ENCODE results near the gene CHD1L. TPM values are rescaled to one million over a fixed set of nuclear protein-coding genes. Genes with fewer than 3 reads are reported as not detected.
"Not testable (repeated sequence)": the region's sequence is repeated elsewhere in the genome, so short reads cannot be mapped to it uniquely, and the experiment has no call there.

Gene CHD1L
- total RNA-seq, 1 donor from 2014 or later, result 80.3 TPM

GRCh38 chr1:147264158-147264768 lies 21.8 kb downstream of the CHD1L start:
- peaks cover 71% of the 10 kb centered on the region for H3K36me3 Mint-ChIP-seq (ENCODE audit: low read depth)

GRCh38 chr1:147266381-147266780 lies 23.9 kb downstream of the CHD1L start:
- peaks cover 64% of the 10 kb centered on the region for H3K36me3 Mint-ChIP-seq (ENCODE audit: low read depth)
- no peaks in the 10 kb centered on the region for H3K9me3 Mint-ChIP-seq
- intact Hi-C loops (cut with micrococcal nuclease), result no loop called here
- H3K4me3 Mint-ChIP-seq, result no peak overlapping the region
- H3K27me3 Mint-ChIP-seq, result no peaks in the 10 kb centered on the region
- H3K4me1 Mint-ChIP-seq, result peaks cover 2% of the 10 kb centered on the region
- no peak overlapping the region for H3K27ac Mint-ChIP-seq
- no peak for DNase-seq

More at GRCh38 chr1:147264158-147264768, 21.8 kb downstream of the CHD1L start:
- intact Hi-C loops (cut with micrococcal nuclease), result no loop called here
- Mint-ChIP-seq H3K4me1 (peaks cover 4% of the 10 kb centered on the region), H3K4me3 (no peak overlapping the region), H3K27ac (no peak overlapping the region), H3K27me3 (no peaks in the 10 kb centered on the region), H3K9me3 (no peaks in the 10 kb centered on the region)
- DNase-seq, result no peak

DNA sequence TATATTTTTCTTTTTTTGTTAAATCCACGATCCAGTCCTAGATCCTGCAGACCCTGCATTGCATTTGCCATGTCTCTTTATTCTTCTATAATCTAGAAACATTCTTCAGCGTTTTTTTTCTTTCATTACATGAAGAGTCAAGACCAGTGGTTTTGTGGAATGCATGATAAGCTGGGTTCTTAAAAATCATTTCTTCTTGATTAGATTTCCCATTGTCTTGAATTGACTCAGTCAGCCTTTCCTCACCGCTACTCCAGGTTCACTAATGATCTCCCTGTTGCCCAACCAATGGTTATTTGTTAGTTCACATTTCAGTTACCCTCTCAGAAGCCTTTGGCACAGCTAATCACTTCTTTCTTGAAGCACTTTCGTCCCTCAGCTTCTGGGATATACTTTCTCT lies 25.2 kb downstream of the CHD1L start:
- Mint-ChIP-seq H3K9me3 (no peaks in the 10 kb centered on the region), H3K4me3 (no peak overlapping the region), H3K27me3 (no peaks in the 10 kb centered on the region), H3K36me3 (ENCODE audit: low read depth) (peaks cover 59% of the 10 kb centered on the region), H3K27ac (no peak overlapping the region), H3K4me1 (peaks cover 2% of the 10 kb centered on the region)
- intact Hi-C loops (cut with micrococcal nuclease), result no loop called here
- DNase-seq, result no peak

- intact Hi-C loops (cut with micrococcal nuclease), result no loop called here
- H3K36me3 Mint-ChIP-seq (ENCODE audit: low read depth), result peaks cover 59% of the 10 kb centered on the region
- H3K27me3 Mint-ChIP-seq, result no peaks in the 10 kb centered on the region
- no peak overlapping the region for H3K4me3 Mint-ChIP-seq
- H3K9me3 Mint-ChIP-seq, result no peaks in the 10 kb centered on the region
- no peak for DNase-seq
- H3K27ac Mint-ChIP-seq, result no peak overlapping the region
- H3K4me1 Mint-ChIP-seq, result peaks cover 6% of the 10 kb centered on the region
These were observed 28.2 kb downstream of the CHD1L start for GRCh38 chr1:147270721-147271120.

DNA sequence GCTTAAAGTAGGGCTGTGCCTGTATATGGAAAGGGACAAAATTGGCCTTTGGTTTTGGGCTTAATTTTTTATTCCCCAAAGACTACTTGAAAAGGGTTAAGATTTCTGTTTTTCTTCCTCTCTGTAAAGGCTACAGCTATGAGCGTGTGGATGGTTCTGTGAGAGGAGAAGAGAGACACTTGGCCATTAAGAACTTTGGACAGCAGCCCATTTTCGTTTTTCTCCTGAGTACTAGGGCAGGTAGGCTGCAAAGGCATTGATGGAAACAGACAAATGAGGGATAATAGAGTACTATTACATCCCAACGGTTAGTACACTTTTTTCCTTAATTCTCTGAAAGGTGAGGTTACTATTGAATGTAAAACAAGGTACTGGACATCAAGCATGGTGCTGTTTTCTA lies 29.6 kb downstream of the CHD1L start:
- no peaks in the 10 kb centered on the region for H3K9me3 Mint-ChIP-seq
- DNase-seq, result no peak
- H3K4me3 Mint-ChIP-seq, result no peak overlapping the region
- H3K27me3 Mint-ChIP-seq, result no peaks in the 10 kb centered on the region
- H3K4me1 Mint-ChIP-seq, result peaks cover 6% of the 10 kb centered on the region
- intact Hi-C loops (cut with micrococcal nuclease), result loop anchor here (2.0 kb wide), 1 partner anchor 621 kb away; no protein-coding TSS in a partner anchor
- no peak overlapping the region for H3K27ac Mint-ChIP-seq
- peaks cover 61% of the 10 kb centered on the region for H3K36me3 Mint-ChIP-seq (ENCODE audit: low read depth)

GRCh38 chr1:147273409-147274336 lies 31.2 kb downstream of the CHD1L start:
- Mint-ChIP-seq H3K4me1 (peaks cover 6% of the 10 kb centered on the region), H3K9me3 (no peaks in the 10 kb centered on the region), H3K36me3 (ENCODE audit: low read depth) (peaks cover 55% of the 10 kb centered on the region), H3K27me3 (no peaks in the 10 kb centered on the region), H3K27ac (no peak overlapping the region), H3K4me3 (no peak overlapping the region)
- DNase-seq, result peak; percentile 80
- intact Hi-C loops (cut with micrococcal nuclease), result loop anchor here (2.0 kb wide), 1 partner anchor 619 kb away; no protein-coding TSS in a partner anchor

DNA sequence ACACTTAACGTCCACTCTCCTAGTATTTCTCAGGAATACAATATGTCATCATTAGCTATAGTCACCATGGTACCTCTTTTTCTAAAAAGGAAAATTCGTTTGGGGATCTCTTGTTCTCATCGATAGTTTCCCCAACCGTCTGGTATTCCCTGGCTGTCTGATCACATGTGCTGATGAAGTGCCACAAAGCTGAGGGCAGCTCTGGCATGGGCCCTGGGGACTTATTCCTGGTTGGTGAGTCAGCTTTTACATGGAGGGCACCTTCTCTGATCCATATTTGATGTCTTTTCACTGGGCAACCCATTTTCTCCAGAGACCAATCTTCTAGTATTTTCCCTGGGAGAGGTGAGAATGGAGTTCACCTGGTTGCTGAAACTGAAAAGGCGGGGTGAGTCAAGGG lies 39.5 kb downstream of the CHD1L start:
- H3K27me3 Mint-ChIP-seq, result no peaks in the 10 kb centered on the region
- no peaks in the 10 kb centered on the region for H3K4me1 Mint-ChIP-seq
- intact Hi-C loops (cut with micrococcal nuclease), result no loop called here
- H3K9me3 Mint-ChIP-seq, result no peaks in the 10 kb centered on the region
- H3K4me3 Mint-ChIP-seq, result no peak overlapping the region
- peaks cover 55% of the 10 kb centered on the region for H3K36me3 Mint-ChIP-seq (ENCODE audit: low read depth)
- no peak for DNase-seq
- no peak overlapping the region for H3K27ac Mint-ChIP-seq

- Mint-ChIP-seq H3K4me1 (no peaks in the 10 kb centered on the region), H3K9me3 (no peaks in the 10 kb centered on the region), H3K27me3 (no peaks in the 10 kb centered on the region), H3K36me3 (ENCODE audit: low read depth) (peaks cover 57% of the 10 kb centered on the region), H3K4me3 (no peak overlapping the region), H3K27ac (no peak overlapping the region)
- intact Hi-C loops (cut with micrococcal nuclease), result no loop called here
- DNase-seq, result no peak
These were observed 40.5 kb downstream of the CHD1L start for GRCh38 chr1:147283011-147283410.

GRCh38 chr1:147287133-147287865 lies 44.8 kb downstream of the CHD1L start:
- peaks cover 7% of the 10 kb centered on the region for H3K9me3 Mint-ChIP-seq
- peaks cover 10% of the 10 kb centered on the region for H3K4me1 Mint-ChIP-seq
- H3K27ac Mint-ChIP-seq, result no peak overlapping the region
- no peak overlapping the region for H3K4me3 Mint-ChIP-seq
- H3K36me3 Mint-ChIP-seq (ENCODE audit: low read depth), result peaks cover 92% of the 10 kb centered on the region
- intact Hi-C loops (cut with micrococcal nuclease), result no loop called here
- H3K27me3 Mint-ChIP-seq, result no peaks in the 10 kb centered on the region
- DNase-seq, result no peak

GRCh38 chr1:147292012-147292411 lies 49.5 kb downstream of the CHD1L start:
- DNase-seq, result no peak
- Mint-ChIP-seq H3K27ac (peak overlapping the region; percentile 54), H3K9me3 (peaks cover 29% of the 10 kb centered on the region), H3K36me3 (ENCODE audit: low read depth) (peaks cover 94% of the 10 kb centered on the region), H3K4me3 (no peak overlapping the region), H3K27me3 (no peaks in the 10 kb centered on the region), H3K4me1 (peaks cover 13% of the 10 kb centered on the region)
- intact Hi-C loops (cut with micrococcal nuclease), result no loop called here

- peaks cover 94% of the 10 kb centered on the region for H3K36me3 Mint-ChIP-seq (ENCODE audit: low read depth)
These were observed 50.3 kb downstream of the CHD1L start for GRCh38 chr1:147292631-147293251.

GRCh38 chr1:147297438-147297837 lies 55.0 kb downstream of the CHD1L start:
- Mint-ChIP-seq H3K36me3 (ENCODE audit: low read depth) (peaks cover 68% of the 10 kb centered on the region), H3K27me3 (no peaks in the 10 kb centered on the region), H3K27ac (no peak overlapping the region), H3K4me1 (peaks cover 1% of the 10 kb centered on the region), H3K9me3 (peaks cover 46% of the 10 kb centered on the region), H3K4me3 (no peak overlapping the region)
- intact Hi-C loops (cut with micrococcal nuclease), result no loop called here
- DNase-seq, result no peak

More at GRCh38 chr1:147292631-147293251, 50.3 kb downstream of the CHD1L start:
- no peak for DNase-seq
- Mint-ChIP-seq H3K27ac (no peak overlapping the region), H3K9me3 (peaks cover 32% of the 10 kb centered on the region), H3K4me1 (peaks cover 13% of the 10 kb centered on the region), H3K27me3 (no peaks in the 10 kb centered on the region), H3K4me3 (no peak overlapping the region)
- intact Hi-C loops (cut with micrococcal nuclease), result no loop called here

GRCh38 chr1:147305803-147306202 lies 63.3 kb downstream of the CHD1L start:
- intact Hi-C loops (cut with micrococcal nuclease); DNase-seq; H3K36me3 Mint-ChIP-seq (ENCODE audit: low read depth); H3K4me1 Mint-ChIP-seq; H3K27ac Mint-ChIP-seq; H3K4me3 Mint-ChIP-seq; H3K27me3 Mint-ChIP-seq: not testable (repeated sequence)
- peaks cover 52% of the 10 kb centered on the region for H3K9me3 Mint-ChIP-seq

All from activated CD4-positive, alpha-beta T cell treated with anti-CD3 and anti-CD28 coated beads, Interleukin-2, amount 10 ng/mL, durations not matched to agents 24 days and 14 days (primary cell).